Gastrocnemius medialis (tissue), 4 donors: ENCODE measurements around the gene ZDHHC7.

Source experiments
- POLR2A ChIP-seq, 2 donors: fragments of 450-650 bp; IDR thresholded peaks; one replicate each; pipeline ENCODE4 v1.6.1; 2017; ENCODE audit warnings: antibody characterized with exemption in 2 of 2, mild to moderate bottlenecking in 2 of 2, moderate library complexity in 2 of 2
- TF ChIP-seq, protein P1 (sequence below), 5 experiments: fragments of 450-650 bp in 3 of 5; fragments of 200-600 bp in 2 of 5; sonication (generic) in 2 of 5; IDR thresholded peaks in 4 of 5; conservative IDR thresholded peaks in 1 of 5; 1 replicate in 4 of 5; 2 replicates in 1 of 5; pipeline ENCODE4 v1.5.1; 2016 to 2019; ENCODE audit warnings: antibody characterized with exemption in 5 of 5, mild to moderate bottlenecking in 3 of 5, moderate library complexity in 3 of 5

GRCh38 chr16:85027349-85027957, 16.1 kb upstream of the ZDHHC7 start, which contains the start of gene KIAA0513:
- TF ChIP-seq, protein P1, sequence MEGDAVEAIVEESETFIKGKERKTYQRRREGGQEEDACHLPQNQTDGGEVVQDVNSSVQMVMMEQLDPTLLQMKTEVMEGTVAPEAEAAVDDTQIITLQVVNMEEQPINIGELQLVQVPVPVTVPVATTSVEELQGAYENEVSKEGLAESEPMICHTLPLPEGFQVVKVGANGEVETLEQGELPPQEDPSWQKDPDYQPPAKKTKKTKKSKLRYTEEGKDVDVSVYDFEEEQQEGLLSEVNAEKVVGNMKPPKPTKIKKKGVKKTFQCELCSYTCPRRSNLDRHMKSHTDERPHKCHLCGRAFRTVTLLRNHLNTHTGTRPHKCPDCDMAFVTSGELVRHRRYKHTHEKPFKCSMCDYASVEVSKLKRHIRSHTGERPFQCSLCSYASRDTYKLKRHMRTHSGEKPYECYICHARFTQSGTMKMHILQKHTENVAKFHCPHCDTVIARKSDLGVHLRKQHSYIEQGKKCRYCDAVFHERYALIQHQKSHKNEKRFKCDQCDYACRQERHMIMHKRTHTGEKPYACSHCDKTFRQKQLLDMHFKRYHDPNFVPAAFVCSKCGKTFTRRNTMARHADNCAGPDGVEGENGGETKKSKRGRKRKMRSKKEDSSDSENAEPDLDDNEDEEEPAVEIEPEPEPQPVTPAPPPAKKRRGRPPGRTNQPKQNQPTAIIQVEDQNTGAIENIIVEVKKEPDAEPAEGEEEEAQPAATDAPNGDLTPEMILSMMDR (IDR thresholded peaks at IDR 0.05 in 4 of 5, conservative IDR thresholded peaks at IDR 0.05 in 1 of 5), result peak in 4 of 5 experiments; percentile 29 to 56 (median 38)
- TF ChIP-seq POLR2A (IDR thresholded peaks at IDR 0.05), result peak; percentile 96 to 97
